Fibroblast of lung (primary cell): ENCODE results near the gene TBC1D7. TPM values are rescaled to one million over a fixed set of nuclear protein-coding genes. Genes with fewer than 3 reads are reported as not detected.

Source experiments
- DNase-seq, 2 donors: peaks; one replicate each; pipeline versions ENCODE4 v3.0.0 to v3.0.0-alpha.2; 2010; ENCODE audit warnings: low read depth in 2 of 2
- H2AFZ ChIP-seq: 2 replicates; pipeline ENCODE4 v1.5.1; 2012; ENCODE audit warnings: low read length, control low read depth, inconsistent platforms
- H3K27ac ChIP-seq: 2 replicates; pipeline ENCODE4 v1.5.1; 2011; ENCODE audit warnings: low read length, control low read depth; ENCODE audit not compliant: insufficient read depth
- H3K27me3 ChIP-seq: 2 replicates; pipeline ENCODE4 v1.5.1; 2011; ENCODE audit warnings: mild to moderate bottlenecking, low read length; ENCODE audit not compliant: control insufficient read depth, insufficient read depth
- H3K36me3 ChIP-seq: 2 replicates; pipeline ENCODE4 v1.5.1; 2011; ENCODE audit warnings: low read length; ENCODE audit not compliant: control insufficient read depth, insufficient read depth
- H3K4me1 ChIP-seq: 2 replicates; pipeline ENCODE4 v1.5.1; 2011; ENCODE audit warnings: low read length; ENCODE audit not compliant: control insufficient read depth, insufficient read depth; ENCODE audit errors: extremely low read depth
- H3K4me2 ChIP-seq: 2 replicates; pipeline ENCODE4 v1.5.1; 2011; ENCODE audit warnings: low read length, control low read depth; ENCODE audit not compliant: insufficient read depth; ENCODE audit errors: extremely low read depth
- H3K4me3 ChIP-seq, 4 experiments: fragments of 200-600 bp in 1 of 4; sonication (generic) in 1 of 4; replicated peaks in 1 of 4; 2 replicates each; pipeline ENCODE4 v1.5.1; 2011 to 2016; ENCODE audit warnings: low read length in 4 of 4, low read depth in 3 of 4, mild to moderate bottlenecking in 3 of 4, control low read depth in 2 of 4, inconsistent platforms in 1 of 4, mixed read lengths in 1 of 4; ENCODE audit not compliant: insufficient read depth in 1 of 4; ENCODE audit errors: control extremely low read depth in 1 of 4
- H3K79me2 ChIP-seq: 2 replicates; pipeline ENCODE4 v1.5.1; 2012; ENCODE audit warnings: mild to moderate bottlenecking, low read length, inconsistent platforms; ENCODE audit not compliant: control insufficient read depth, insufficient read depth
- H3K9ac ChIP-seq: 2 replicates; pipeline ENCODE4 v1.5.1; 2011; ENCODE audit warnings: mild to moderate bottlenecking, low read length, control low read depth; ENCODE audit not compliant: insufficient read depth
- H3K9me3 ChIP-seq: 2 replicates; pipeline ENCODE4 v1.5.1; 2012; ENCODE audit warnings: low read depth, low read length; ENCODE audit not compliant: control insufficient read depth, insufficient read depth
- H4K20me1 ChIP-seq: 2 replicates; pipeline ENCODE4 v1.5.1; 2011; ENCODE audit warnings: low read length; ENCODE audit not compliant: control insufficient read depth, insufficient read depth; ENCODE audit errors: extremely low read depth
- CTCF ChIP-seq, 2 donors: IDR thresholded peaks in 1 of 2; conservative IDR thresholded peaks in 1 of 2; 1 replicate in 1 of 2; 2 replicates in 1 of 2; pipeline ENCODE4 v1.5.1; 2011 to 2012; ENCODE audit warnings: low read length in 2 of 2, control low read depth in 1 of 2, inconsistent platforms in 1 of 2, low read depth in 1 of 2, mild to moderate bottlenecking in 1 of 2
- EZH2 ChIP-seq: IDR thresholded peaks from 2 replicates; pipeline ENCODE4 v1.5.1; 2012; ENCODE audit warnings: low read length, control low read depth, mild to moderate bottlenecking; ENCODE audit errors: missing control alignments
- polyA plus RNA-seq, 2 donors: library from polyadenylated mRNA; depleted of rRNA in 1 of 2; stranded (reverse) in 1 of 2; unstranded in 1 of 2; fragments of >200 nt; gene quantifications; 2 replicates each; pipeline ENCODE4 v1.2.1, GENCODE V29; 2011 to 2012; ENCODE audit warnings: missing spikeins in 1 of 2
- total RNA-seq: library from RNA; depleted of rRNA; stranded (reverse); fragments of >200 nt; gene quantifications from 2 replicates; pipeline ENCODE4 v1.2.1, GENCODE V29; 2014

Gene TBC1D7
- total and polyA plus RNA-seq, 2 donors (not counting 1 experiment from before 2014, with no cell fraction given) = 19.3 to 31.1 TPM

- no peaks in the 10 kb centered on the region for H3K27me3 ChIP-seq
- TF ChIP-seq CTCF (conservative IDR thresholded peaks at IDR 0.05 in 1 of 2, IDR thresholded peaks at IDR 0.05 in 1 of 2; ENCODE audit: low read depth in 1 of 2, low read length in 2 of 2) (no peak), EZH2 (no peak)
- DNase-seq = no peak
- peaks cover under 1% of the 10 kb centered on the region for H3K36me3 ChIP-seq
- H2AFZ ChIP-seq = no peak overlapping the region
- H3K9me3 ChIP-seq = no peaks in the 10 kb centered on the region
- no peak overlapping the region for H3K9ac ChIP-seq
- no peak overlapping the region for H3K4me3 ChIP-seq
- H4K20me1 ChIP-seq = no peaks in the 10 kb centered on the region
- no peak overlapping the region for H3K27ac ChIP-seq
- no peak overlapping the region for H3K4me2 ChIP-seq
- H3K79me2 ChIP-seq = no peaks in the 10 kb centered on the region
- H3K4me1 ChIP-seq = peaks cover 19% of the 10 kb centered on the region
Observed at GRCh38 chr6:13299403-13299821, 28.9 kb downstream of the TBC1D7 start.

- no peak overlapping the region for H3K4me3 ChIP-seq
- peaks cover 14% of the 10 kb centered on the region for H3K4me1 ChIP-seq
- H3K4me2 ChIP-seq = no peak overlapping the region
- H3K79me2 ChIP-seq = no peaks in the 10 kb centered on the region
- no peak for DNase-seq
- H4K20me1 ChIP-seq = no peaks in the 10 kb centered on the region
- H3K9me3 ChIP-seq = no peaks in the 10 kb centered on the region
- H3K27me3 ChIP-seq = no peaks in the 10 kb centered on the region
- H2AFZ ChIP-seq = no peak overlapping the region
- H3K36me3 ChIP-seq = peaks cover 5% of the 10 kb centered on the region
- H3K27ac ChIP-seq = no peak overlapping the region
- H3K9ac ChIP-seq = no peak overlapping the region
- TF ChIP-seq CTCF (conservative IDR thresholded peaks at IDR 0.05 in 1 of 2, IDR thresholded peaks at IDR 0.05 in 1 of 2; ENCODE audit: low read depth in 1 of 2, low read length in 2 of 2) = no peak
- TF ChIP-seq EZH2 = no peak
Observed at GRCh38 chr6:13298446-13298845, 29.9 kb downstream of the TBC1D7 start.

- no peak overlapping the region for H3K9ac ChIP-seq
- no peaks in the 10 kb centered on the region for H3K27me3 ChIP-seq
- no peak for TF ChIP-seq CTCF (conservative IDR thresholded peaks at IDR 0.05 in 1 of 2, IDR thresholded peaks at IDR 0.05 in 1 of 2; ENCODE audit: low read depth in 1 of 2, low read length in 2 of 2)
- no peak for TF ChIP-seq EZH2
- no peak overlapping the region for H3K4me2 ChIP-seq
- peaks cover 6% of the 10 kb centered on the region for H3K4me1 ChIP-seq
- no peak overlapping the region for H3K27ac ChIP-seq
- H2AFZ ChIP-seq = no peak overlapping the region
- no peaks in the 10 kb centered on the region for H3K9me3 ChIP-seq
- no peak overlapping the region for H3K4me3 ChIP-seq
- H4K20me1 ChIP-seq = no peaks in the 10 kb centered on the region
- H3K79me2 ChIP-seq = no peaks in the 10 kb centered on the region
- DNase-seq = no peak
- H3K36me3 ChIP-seq = peaks cover 8% of the 10 kb centered on the region
Observed at GRCh38 chr6:13297391-13297790, 30.9 kb downstream of the TBC1D7 start.
